AML-193 (cell line): Measurements from ENCODE around the gene P4HB.
A peak's percentile ranks its signal among the peaks of the same experiment; 100 is the strongest.

Experiments
- DNase-seq, 2 experiments: peaks; one replicate each; lab custom pipeline; 2025; lab: John Stamatoyannopoulos, UW

The P4HB gene

GRCh38 chr17:81832608-81833159 is 27.7 kb downstream of the P4HB start:
- no peak for DNase-seq

GRCh38 chr17:81831957-81832607 is 28.3 kb downstream of the P4HB start:
- DNase-seq = peak; percentile 73 to 74

- peak; percentile 50 to 72 for DNase-seq
Observed at GRCh38 chr17:81831563-81831956, 28.8 kb downstream of the P4HB start.

- DNase-seq = no peak
Observed at GRCh38 chr17:81829858-81830257, 30.5 kb downstream of the P4HB start.

GRCh38 chr17:81828656-81829055 is 31.7 kb downstream of the P4HB start:
- no peak for DNase-seq

GRCh38 chr17:81825841-81826466 is 34.4 kb downstream of the P4HB start:
- no peak for DNase-seq

GRCh38 chr17:81824595-81824994 is 35.7 kb downstream of the P4HB start:
- no peak for DNase-seq

- DNase-seq = no peak
Observed at GRCh38 chr17:81823820-81824550, 36.4 kb downstream of the P4HB start.

GRCh38 chr17:81822996-81823819 is 37.1 kb downstream of the P4HB start:
- DNase-seq = no peak

GRCh38 chr17:81822312-81822637 is 38.1 kb downstream of the P4HB start:
- no peak for DNase-seq

- DNase-seq = peak in 1 of 2 experiments; percentile 23
Observed at GRCh38 chr17:81821603-81822311, 38.6 kb downstream of the P4HB start.

- DNase-seq = no peak
Observed at GRCh38 chr17:81821147-81821546, 39.2 kb downstream of the P4HB start.

GRCh38 chr17:81819708-81820107 is 40.6 kb downstream of the P4HB start:
- DNase-seq = no peak

GRCh38 chr17:81817758-81818147 is 42.6 kb downstream of the P4HB start:
- DNase-seq = no peak

GRCh38 chr17:81815646-81815986 is 44.7 kb downstream of the P4HB start:
- DNase-seq = no peak

GRCh38 chr17:81814748-81815645 is 45.3 kb downstream of the P4HB start:
- no peak for DNase-seq

GRCh38 chr17:81813861-81814683 is 46.3 kb downstream of the P4HB start:
- no peak for DNase-seq

GRCh38 chr17:81813371-81813684 is 47.0 kb downstream of the P4HB start:
- DNase-seq = no peak

GRCh38 chr17:81812571-81813370 is 47.6 kb downstream of the P4HB start:
- no peak for DNase-seq
